Measurements from ENCODE around the gene TNNT2. TPM values are rescaled to one million over a fixed set of nuclear protein-coding genes. Genes with fewer than 3 reads are reported as not detected.

The TNNT2 gene
- total and polyA plus RNA-seq, 2 of the 13 experiments (the other 11 are each of a cell fraction or from before 2014, with no cell fraction given) = 0.20 to 0.63 TPM

- Histone ChIP-seq H4K20me1 (ENCODE audit: insufficient read depth, low read length) (no peaks in the 10 kb centered on the region), H3K27me3 (ENCODE audit: control insufficient read depth in 1 of 2, insufficient read depth in 2 of 2, low read length in 2 of 2) (peaks cover 7 to 19% of the 10 kb centered on the region in 2 experiments; a peak in 4 of 5 replicates), H3K4me1 (ENCODE audit: insufficient read depth, low read length) (0 out of 2 replicates have a peak, but pooled peaks cover 4% of the 10 kb centered on the region), H3K4me2 (ENCODE audit: low read depth, low read length) (no peak overlapping the region), H2AFZ (ENCODE audit: low read length) (no peak overlapping the region), H3K4me3 (replicated peaks in 1 of 3; ENCODE audit: insufficient read depth in 1 of 3, low read depth in 2 of 3, low read length in 3 of 3) (no peak overlapping the region), H3K9me3 (ENCODE audit: low read length) (no peaks in the 10 kb centered on the region), H3K9ac (ENCODE audit: insufficient read depth, low read depth, low read length) (no peak overlapping the region), H3K36me3 (replicated peaks in 1 of 2; ENCODE audit: control insufficient read depth in 1 of 2, insufficient read depth in 2 of 2, low read length in 2 of 2) (no peaks in the 10 kb centered on the region), H3K79me2 (ENCODE audit: insufficient read depth, low read length) (no peaks in the 10 kb centered on the region), H3K27ac (ENCODE audit: extremely low read length, insufficient read depth, low read length) (no peak overlapping the region)
- CTCF ChIA-PET (ENCODE audit: low intra/inter-chr PET ratio, low total read pairs) = no interaction called here
- no peak for TF ChIP-seq SIX4 (CRISPR knock-in tag; IDR thresholded peaks at IDR 0.05)
- TF ChIP-seq GPBP1L1 (CRISPR knock-in tag; IDR thresholded peaks at IDR 0.05) = no peak
- no peak for TF ChIP-seq LBX2 (CRISPR knock-in tag; IDR thresholded peaks at IDR 0.05; ENCODE audit: borderline replicate concordance)
- no peak for TF ChIP-seq ZNF350 (CRISPR knock-in tag; IDR thresholded peaks at IDR 0.05; ENCODE audit: borderline replicate concordance, low read depth)
- TF ChIP-seq GATA4 (IDR thresholded peaks at IDR 0.05; ENCODE audit: borderline replicate concordance, low read depth) = no peak
- in situ Hi-C loops (cut with HindIII; ENCODE audit: extremely low pct_ligation_motif_present, low pct_unique_long_range_greater_than_20kb) = no loop called here
- ATAC-seq = no peak
- POLR2A ChIA-PET = no interaction called here
- no peak for DNase-seq (ENCODE audit: low spot score)
- no TSS peak for BruUV-seq (replicated peaks)
- intact Hi-C loops (cut with micrococcal nuclease; ENCODE audit: unreplicated experiment) = no loop called here
- WGBS (ENCODE audit: low lambda C conversion rate) = 16% methylated on average over 4 of the region's 4 CpGs
- FAIRE-seq = no peak
These were observed 41.8 kb upstream of the TNNT2 start for GRCh38 chr1:201419256-201419655.

GRCh38 chr1:201418461-201418860, 41.0 kb upstream of the TNNT2 start:
- Histone ChIP-seq H3K9ac (ENCODE audit: insufficient read depth, low read depth, low read length) (no peak overlapping the region), H3K36me3 (replicated peaks in 1 of 2; ENCODE audit: control insufficient read depth in 1 of 2, insufficient read depth in 2 of 2, low read length in 2 of 2) (no peaks in the 10 kb centered on the region), H3K27ac (ENCODE audit: extremely low read length, insufficient read depth, low read length) (no peak overlapping the region), H3K27me3 (ENCODE audit: control insufficient read depth in 1 of 2, insufficient read depth in 2 of 2, low read length in 2 of 2) (peaks cover 7 to 19% of the 10 kb centered on the region in 2 experiments; a peak in 4 of 5 replicates), H4K20me1 (ENCODE audit: insufficient read depth, low read length) (no peaks in the 10 kb centered on the region), H3K4me1 (ENCODE audit: insufficient read depth, low read length) (0 out of 2 replicates have a peak, but pooled peaks cover 4% of the 10 kb centered on the region), H3K9me3 (ENCODE audit: low read length) (no peaks in the 10 kb centered on the region), H3K4me2 (ENCODE audit: low read depth, low read length) (no peak overlapping the region), H3K79me2 (ENCODE audit: insufficient read depth, low read length) (no peaks in the 10 kb centered on the region), H3K4me3 (replicated peaks in 1 of 3; ENCODE audit: insufficient read depth in 1 of 3, low read depth in 2 of 3, low read length in 3 of 3) (no peak overlapping the region), H2AFZ (ENCODE audit: low read length) (no peak overlapping the region)
- BruUV-seq (replicated peaks) = no TSS peak
- no peak for DNase-seq (ENCODE audit: low spot score)
- TF ChIP-seq MNT (IDR thresholded peaks at IDR 0.05) (0 out of 2 replicates have a peak, but pooled peaks have one; percentile 10), PRDM4 (CRISPR knock-in tag; IDR thresholded peaks at IDR 0.05; ENCODE audit: borderline replicate concordance) (no peak), NR3C1 (CRISPR knock-in tag; IDR thresholded peaks at IDR 0.05) (no peak)
- 34% methylated on average over 3 of the region's 3 CpGs for WGBS (ENCODE audit: low lambda C conversion rate)
- in situ Hi-C loops (cut with HindIII; ENCODE audit: extremely low pct_ligation_motif_present, low pct_unique_long_range_greater_than_20kb) (no loop called here), intact Hi-C loops (cut with micrococcal nuclease; ENCODE audit: unreplicated experiment) (no loop called here)
- POLR2A ChIA-PET = no interaction called here
- CTCF ChIA-PET (ENCODE audit: low intra/inter-chr PET ratio, low total read pairs) = no interaction called here
- no peak for ATAC-seq
- no peak for FAIRE-seq
